GM12892 (cell line): ENCODE data around the gene KRIT1.

Experiments
- POLR2A ChIP-seq: IDR thresholded peaks from 2 replicates; pipeline ENCODE4 v1.6.1; 2011; ENCODE audit warnings: low read depth, low read length, control low read depth
- POLR2AphosphoS5 ChIP-seq: IDR thresholded peaks from 2 replicates; pipeline ENCODE4 v1.6.1; 2011; ENCODE audit warnings: low read depth, low read length, control low read depth

DNA sequence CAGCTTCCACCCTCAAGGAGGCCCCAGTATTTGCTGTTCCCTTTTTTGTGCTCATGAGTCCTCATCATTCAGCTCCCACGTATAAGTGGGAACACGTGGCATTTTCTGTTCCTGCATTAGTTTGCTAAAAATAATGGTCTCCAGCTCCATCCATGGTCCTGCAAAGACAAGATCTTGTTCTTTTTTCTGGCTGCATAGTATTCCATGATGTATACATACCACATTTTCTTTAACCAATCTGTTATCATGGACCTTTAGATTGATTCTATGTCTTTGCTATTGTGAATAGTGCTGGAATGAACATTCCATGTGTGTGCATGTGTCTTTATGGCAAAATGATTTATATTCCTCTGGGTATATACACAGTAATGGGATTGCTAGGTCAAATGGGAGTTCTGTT lies 17.0 kb downstream of the KRIT1 start:
- TF ChIP-seq POLR2A (no peak), POLR2AphosphoS5 (no peak)
